ENCODE measurements around the gene CPA5. TPM values are rescaled to one million over a fixed set of nuclear protein-coding genes. Genes with fewer than 3 reads are reported as not detected.

Gene CPA5
- total RNA-seq, 1 experiment from 2014 or later = not detected

DNA sequence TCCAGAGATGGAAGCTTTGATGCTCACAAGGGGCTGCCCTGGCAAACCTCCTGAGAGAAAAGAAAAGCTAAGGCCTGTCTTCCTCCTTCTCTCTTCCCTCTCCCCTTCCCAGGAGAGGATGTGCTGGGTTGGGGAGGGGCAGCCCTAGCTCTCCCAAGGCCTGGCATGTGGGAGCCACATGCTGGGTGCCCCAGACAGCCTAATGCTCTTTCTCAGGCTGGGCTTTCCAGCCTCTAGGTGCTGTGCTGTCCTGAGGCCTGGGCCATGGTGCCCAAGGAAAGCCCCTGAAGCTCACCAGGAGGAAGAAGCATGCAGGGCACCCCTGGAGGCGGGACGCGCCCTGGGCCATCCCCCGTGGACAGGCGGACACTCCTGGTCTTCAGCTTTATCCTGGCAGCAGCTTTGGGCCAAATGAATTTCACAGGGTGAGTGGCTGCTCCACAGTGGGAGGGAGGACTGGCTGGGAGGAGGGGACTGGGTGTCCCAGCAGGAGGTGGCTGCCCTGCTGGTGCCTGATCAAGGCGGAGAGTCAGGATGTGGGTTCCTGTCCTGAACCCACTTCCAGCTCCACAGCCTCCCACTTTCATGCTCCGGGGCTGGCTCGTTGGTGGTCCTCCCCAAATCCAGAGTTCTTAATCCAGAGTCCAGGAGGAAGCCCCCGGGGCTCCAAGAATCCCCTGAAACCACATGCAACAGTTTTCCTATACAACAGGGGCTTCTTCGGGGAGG, 1.7 kb downstream of the CPA5 start:
- TF ChIP-seq EZH2phosphoT487 (IDR thresholded peaks at IDR 0.05; ENCODE audit: borderline replicate concordance, low read length) = no peak
- TF ChIP-seq, protein P1, sequence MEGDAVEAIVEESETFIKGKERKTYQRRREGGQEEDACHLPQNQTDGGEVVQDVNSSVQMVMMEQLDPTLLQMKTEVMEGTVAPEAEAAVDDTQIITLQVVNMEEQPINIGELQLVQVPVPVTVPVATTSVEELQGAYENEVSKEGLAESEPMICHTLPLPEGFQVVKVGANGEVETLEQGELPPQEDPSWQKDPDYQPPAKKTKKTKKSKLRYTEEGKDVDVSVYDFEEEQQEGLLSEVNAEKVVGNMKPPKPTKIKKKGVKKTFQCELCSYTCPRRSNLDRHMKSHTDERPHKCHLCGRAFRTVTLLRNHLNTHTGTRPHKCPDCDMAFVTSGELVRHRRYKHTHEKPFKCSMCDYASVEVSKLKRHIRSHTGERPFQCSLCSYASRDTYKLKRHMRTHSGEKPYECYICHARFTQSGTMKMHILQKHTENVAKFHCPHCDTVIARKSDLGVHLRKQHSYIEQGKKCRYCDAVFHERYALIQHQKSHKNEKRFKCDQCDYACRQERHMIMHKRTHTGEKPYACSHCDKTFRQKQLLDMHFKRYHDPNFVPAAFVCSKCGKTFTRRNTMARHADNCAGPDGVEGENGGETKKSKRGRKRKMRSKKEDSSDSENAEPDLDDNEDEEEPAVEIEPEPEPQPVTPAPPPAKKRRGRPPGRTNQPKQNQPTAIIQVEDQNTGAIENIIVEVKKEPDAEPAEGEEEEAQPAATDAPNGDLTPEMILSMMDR (conservative IDR thresholded peaks at IDR 0.05; ENCODE audit: low read depth, low read length) = no peak
- TF ChIP-seq EZH2 (IDR thresholded peaks at IDR 0.05; ENCODE audit: low read length, unreplicated experiment) = no peak

DNA sequence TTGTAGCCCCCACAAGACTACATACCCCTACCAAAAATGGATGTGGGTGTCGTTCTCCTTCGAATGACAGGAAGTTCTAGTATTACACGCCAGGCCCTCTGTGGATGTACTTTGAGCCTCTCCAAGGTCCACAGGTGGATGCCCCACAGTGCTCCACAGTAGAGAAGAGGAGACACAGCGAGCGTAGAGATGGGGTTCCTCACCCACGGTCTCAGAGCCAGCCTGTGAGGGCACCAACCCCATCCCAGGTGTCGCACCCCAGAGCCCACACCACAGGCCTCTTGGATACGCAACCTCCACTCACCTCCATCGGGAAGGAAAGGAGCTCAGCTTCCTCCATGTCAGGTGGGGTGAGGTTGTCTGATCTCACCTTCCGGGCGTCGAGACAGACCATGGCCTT, 2.3 kb downstream of the CPA5 start:
- no peak overlapping the region for H3K4me2 ChIP-seq (ENCODE audit: low read length)
- ChIA-PET CTCF (no interaction called here), POLR2A (ENCODE audit: unreplicated experiment) (no interaction called here)
- no peak for TF ChIP-seq EZH2phosphoT487 (IDR thresholded peaks at IDR 0.05; ENCODE audit: borderline replicate concordance, low read length)
- no peak for TF ChIP-seq EZH2 (IDR thresholded peaks at IDR 0.05; ENCODE audit: low read length, unreplicated experiment)
- TF ChIP-seq, protein P1 (conservative IDR thresholded peaks at IDR 0.05; ENCODE audit: low read depth, low read length) = no peak
- H3K27me3 ChIP-seq (ENCODE audit: low read length) = no peaks in the 10 kb centered on the region
- no peaks in the 10 kb centered on the region for H3K36me3 ChIP-seq (ENCODE audit: low read depth, low read length)
- H2AFZ ChIP-seq (ENCODE audit: low read length) = no peak overlapping the region
- no peak overlapping the region for H3K9ac ChIP-seq (ENCODE audit: low read length)
- no peaks in the 10 kb centered on the region for H3K4me1 ChIP-seq (ENCODE audit: insufficient read depth, low read length)
- no peaks in the 10 kb centered on the region for H3K9me3 ChIP-seq (ENCODE audit: low read length)
- H3K4me3 ChIP-seq (ENCODE audit: low read length) = no peak overlapping the region
- H4K20me1 ChIP-seq (ENCODE audit: low read length) = no peaks in the 10 kb centered on the region
- intact Hi-C loops (cut with micrococcal nuclease) = no loop called here
- no peak overlapping the region for H3K27ac ChIP-seq (ENCODE audit: low read length)
- H3F3A ChIP-seq (ENCODE audit: low read length, unreplicated experiment) = no peaks in the 10 kb centered on the region
- no peaks in the 10 kb centered on the region for H3K79me2 ChIP-seq (ENCODE audit: low read length)
- ATAC-seq (no peak), DNase-seq (no peak)
- no TSS peak for BruUV-seq (replicated peaks)
- H3K9me2 ChIP-seq (replicated peaks; ENCODE audit: low read length) = no peaks in the 10 kb centered on the region

More for the DNA sequence above, 1.7 kb downstream of the CPA5 start:
- Histone ChIP-seq H3F3A (ENCODE audit: low read length, unreplicated experiment) (no peaks in the 10 kb centered on the region), H3K79me2 (ENCODE audit: low read length) (no peaks in the 10 kb centered on the region), H3K4me2 (ENCODE audit: low read length) (no peak overlapping the region), H2AFZ (ENCODE audit: low read length) (no peak overlapping the region), H3K4me1 (ENCODE audit: insufficient read depth, low read length) (no peaks in the 10 kb centered on the region), H3K4me3 (ENCODE audit: low read length) (no peak overlapping the region), H3K9me3 (ENCODE audit: low read length) (no peaks in the 10 kb centered on the region), H4K20me1 (ENCODE audit: low read length) (no peaks in the 10 kb centered on the region), H3K9ac (ENCODE audit: low read length) (no peak overlapping the region), H3K27ac (ENCODE audit: low read length) (no peak overlapping the region), H3K9me2 (replicated peaks; ENCODE audit: low read length) (no peaks in the 10 kb centered on the region), H3K27me3 (ENCODE audit: low read length) (no peaks in the 10 kb centered on the region), H3K36me3 (ENCODE audit: low read depth, low read length) (no peaks in the 10 kb centered on the region)
- intact Hi-C loops (cut with micrococcal nuclease) = no loop called here
- no peak for ATAC-seq
- POLR2A ChIA-PET (ENCODE audit: unreplicated experiment) = no interaction called here
- no TSS peak for BruUV-seq (replicated peaks)
- CTCF ChIA-PET = no interaction called here
- DNase-seq = no peak
